HepG2 (cell line): ENCODE data around the gene PIK3C2B. TPM values are rescaled to one million over a fixed set of nuclear protein-coding genes. Genes with fewer than 3 reads are reported as not detected.
A peak's percentile ranks its signal among the peaks of the same experiment; 100 is the strongest.

Experiments
- ARID2 ChIP-seq: sonication (generic); formaldehyde crosslinking; IDR thresholded peaks from 2 replicates; pipeline ENCODE4 v1.8.1; 2022; ENCODE audit warnings: mild to moderate bottlenecking, missing genetic modification reagents, borderline replicate concordance
- IRF1 ChIP-seq: sonication (generic); formaldehyde crosslinking; IDR thresholded peaks from 2 replicates; pipeline ENCODE4 v1.4.0; 2020; ENCODE audit warnings: low read depth, mild to moderate bottlenecking, missing genetic modification reagents
- KMT2B ChIP-seq: IDR thresholded peaks from 2 replicates; pipeline ENCODE4 v1.6.1; 2016; ENCODE audit warnings: missing genetic modification reagents, missing compliant biosample characterization
- NCOA1 ChIP-seq: sonication (generic); formaldehyde crosslinking; IDR thresholded peaks from 2 replicates; pipeline ENCODE4 v1.9.0; 2021; ENCODE audit warnings: missing genetic modification reagents
- PRDM15 ChIP-seq: sonication (generic); formaldehyde crosslinking; IDR thresholded peaks from 2 replicates; pipeline ENCODE4 v1.4.0; 2020; ENCODE audit warnings: missing genetic modification reagents
- UBTF ChIP-seq: sonication (generic); formaldehyde crosslinking; IDR thresholded peaks from 2 replicates; pipeline ENCODE4 v1.4.0; 2020; ENCODE audit warnings: mild to moderate bottlenecking, missing genetic modification reagents
- ZBTB37 ChIP-seq: sonication (generic); formaldehyde crosslinking; IDR thresholded peaks from 2 replicates; pipeline ENCODE4 v1.4.0; 2020; ENCODE audit warnings: mild to moderate bottlenecking, missing genetic modification reagents
- ZNF33A ChIP-seq: sonication (generic); formaldehyde crosslinking; IDR thresholded peaks from 2 replicates; pipeline ENCODE4 v1.5.1; 2020; ENCODE audit warnings: missing genetic modification reagents, mild to moderate bottlenecking, moderate library complexity, borderline replicate concordance
- ZNF34 ChIP-seq: sonication (generic); formaldehyde crosslinking; IDR thresholded peaks from 2 replicates; pipeline ENCODE4 v1.4.0; 2020; ENCODE audit warnings: mild to moderate bottlenecking, missing genetic modification reagents, borderline replicate concordance
- ZNF430 ChIP-seq: sonication (generic); formaldehyde crosslinking; IDR thresholded peaks from 2 replicates; pipeline ENCODE4 v1.9.0; 2021; ENCODE audit warnings: mild to moderate bottlenecking, missing genetic modification reagents
- ZNF616 ChIP-seq: sonication (generic); formaldehyde crosslinking; IDR thresholded peaks from 2 replicates; pipeline ENCODE4 v1.5.0; 2020; ENCODE audit warnings: low read depth, mild to moderate bottlenecking, missing genetic modification reagents
- ZNF83 ChIP-seq: sonication (generic); formaldehyde crosslinking; IDR thresholded peaks from 2 replicates; pipeline ENCODE4 v1.4.0; 2020; ENCODE audit warnings: missing genetic modification reagents, mild to moderate bottlenecking, borderline replicate concordance
- polyA plus RNA-seq, 8 experiments: library from polyadenylated mRNA; depleted of rRNA in 3 of 8; stranded (reverse) in 7 of 8; unstranded in 1 of 8; fragments of >200 nt; fragmentation: Illumina TruSeq in 4 of 8; extraction: Trizol in 4 of 8; gene quantifications; 2 replicates each; pipeline versions ENCODE4 v1.2.1 to v1.2.3, GENCODE V29; 2011 to 2016; ENCODE audit warnings: low read depth in 4 of 8, missing spikeins in 1 of 8, mixed read lengths in 1 of 8; ENCODE audit not compliant: insufficient read depth in 1 of 8
- total RNA-seq, 5 experiments: library from RNA; depleted of rRNA; stranded (reverse); fragments of >200 nt; fragmentation: Illumina TruSeq; extraction: Trizol; gene quantifications; 2 replicates each; pipeline ENCODE4 v1.2.3, GENCODE V29; 2016; ENCODE audit warnings: low read depth in 1 of 5

PIK3C2B gene
- total and polyA plus RNA-seq, 2 of the 13 experiments (the other 11 are each of a cell fraction or from before 2014, with no cell fraction given): 3.4 to 4.5 TPM

GRCh38 chr1:204506201-204506968 is 11.8 kb upstream of the PIK3C2B start (continued):
- TF ChIP-seq IRF1 (CRISPR knock-in tag) (no peak), KMT2B (CRISPR knock-in tag) (peak; percentile 14), PRDM15 (no peak), ZNF616 (CRISPR knock-in tag) (no peak), UBTF (CRISPR knock-in tag) (no peak), ZNF83 (no peak), ARID2 (no peak), ZNF33A (CRISPR knock-in tag) (no peak), ZBTB37 (no peak), ZNF430 (no peak), NCOA1 (no peak), ZNF34 (CRISPR knock-in tag) (no peak)
